H1 (cell line): ENCODE measurements around the gene LMBR1. TPM values are rescaled to one million over a fixed set of nuclear protein-coding genes. Genes with fewer than 3 reads are reported as not detected.

Experiments
- ASH2L ChIP-seq: fragments of 200-600, 300-600 bp; sonication (generic); IDR thresholded peaks from one replicate; pipeline ENCODE4 v1.7.1; 2017; ENCODE audit warnings: low read length
- BRCA1 ChIP-seq: IDR thresholded peaks from 2 replicates; pipeline ENCODE4 v1.6.1; 2012; ENCODE audit warnings: low read depth, low read length, improper control_type of control experiment
- CREB1 ChIP-seq: IDR thresholded peaks from 2 replicates; pipeline ENCODE4 v1.6.1; 2012; ENCODE audit warnings: inconsistent platforms
- CTCF ChIP-seq, 3 experiments: IDR thresholded peaks; 1 replicate in 2 of 3; 2 replicates in 1 of 3; pipeline versions ENCODE4 v1.5.1 to v1.6.1; 2011; ENCODE audit warnings: low read length in 3 of 3, mild to moderate bottlenecking in 3 of 3, inconsistent platforms in 2 of 3, low read depth in 1 of 3, moderate library complexity in 1 of 3; ENCODE audit not compliant: insufficient read depth in 1 of 3; ENCODE audit errors: control extremely low read depth in 1 of 3
- KDM4A ChIP-seq: IDR thresholded peaks from one replicate; pipeline ENCODE4 v1.7.1; 2012; ENCODE audit warnings: low read depth, mild to moderate bottlenecking, moderate library complexity, low read length, inconsistent platforms; ENCODE audit not compliant: severe bottlenecking
- MAFK ChIP-seq: IDR thresholded peaks from 2 replicates; pipeline ENCODE4 v1.6.1; 2012; ENCODE audit warnings: low read depth, mild to moderate bottlenecking, improper control_type of control experiment, low read length
- POLR2AphosphoS5 ChIP-seq: IDR thresholded peaks from 2 replicates; pipeline ENCODE4 v1.6.1; 2011; ENCODE audit warnings: low read depth, low read length
- RBBP5 ChIP-seq: IDR thresholded peaks from 2 replicates; pipeline ENCODE4 v1.7.1; 2012; ENCODE audit warnings: low read depth, mild to moderate bottlenecking, inconsistent platforms, low read length, moderate library complexity, borderline replicate concordance
- polyA plus RNA-seq, 7 experiments: library from polyadenylated mRNA; depleted of rRNA in 3 of 7; stranded (reverse) in 5 of 7; unstranded in 2 of 7; fragments of >200 nt in 5 of 7; fragments of 200-250 nt in 2 of 7; gene quantifications; 1 replicate in 5 of 7; 2 replicates in 1 of 7; 4 replicates in 1 of 7; pipeline versions ENCODE4 v1.2.1 to v1.2.3, GENCODE V29; 2011 to 2013; ENCODE audit warnings: missing spikeins in 2 of 7, mixed read lengths in 2 of 7
- total RNA-seq: library from RNA; stranded (reverse); fragmentation: NEBNext Ultra II Directional; extraction: Animal tissue kit (Norgen Biotek cat#: 25700); gene quantifications from 2 replicates; pipeline ENCODE4 v1.2.1, GENCODE V29; 2021
- TF ChIP-seq, protein P1 (sequence below): fragments of 300-600 bp; sonication (generic); IDR thresholded peaks from 2 replicates; pipeline ENCODE4 v1.7.1; 2012; ENCODE audit warnings: low read length, moderate library complexity, mild to moderate bottlenecking, inconsistent platforms; ENCODE audit not compliant: insufficient replicate concordance
- TF ChIP-seq, protein P2 (sequence below): IDR thresholded peaks from 2 replicates; pipeline ENCODE4 v1.6.1; 2012; ENCODE audit warnings: inconsistent platforms

Gene LMBR1
- total and polyA plus RNA-seq, 2 of the 8 experiments (the other 6 are each of a cell fraction or from before 2014, with no cell fraction given), result 15.1 to 70.4 TPM

DNA sequence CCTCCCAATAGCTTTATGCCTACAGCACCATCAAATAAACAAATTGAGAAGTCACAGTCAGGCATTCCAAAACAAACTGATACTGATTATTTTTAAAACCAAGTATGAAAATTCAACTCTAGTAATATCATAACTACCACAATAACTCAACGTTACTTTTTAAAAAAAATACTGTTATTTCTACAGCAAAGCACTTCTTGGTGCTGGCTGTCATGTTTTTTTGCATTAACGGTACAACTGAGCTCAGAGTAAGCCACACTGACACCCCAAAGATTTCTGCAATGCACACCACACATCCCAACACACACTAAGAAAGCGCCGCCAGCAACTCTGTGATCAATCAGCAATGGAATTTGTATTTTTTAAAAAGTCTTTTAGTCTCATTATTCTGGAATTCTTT, 138.8 kb downstream of the LMBR1 start (continued):
- TF ChIP-seq, protein P1, sequence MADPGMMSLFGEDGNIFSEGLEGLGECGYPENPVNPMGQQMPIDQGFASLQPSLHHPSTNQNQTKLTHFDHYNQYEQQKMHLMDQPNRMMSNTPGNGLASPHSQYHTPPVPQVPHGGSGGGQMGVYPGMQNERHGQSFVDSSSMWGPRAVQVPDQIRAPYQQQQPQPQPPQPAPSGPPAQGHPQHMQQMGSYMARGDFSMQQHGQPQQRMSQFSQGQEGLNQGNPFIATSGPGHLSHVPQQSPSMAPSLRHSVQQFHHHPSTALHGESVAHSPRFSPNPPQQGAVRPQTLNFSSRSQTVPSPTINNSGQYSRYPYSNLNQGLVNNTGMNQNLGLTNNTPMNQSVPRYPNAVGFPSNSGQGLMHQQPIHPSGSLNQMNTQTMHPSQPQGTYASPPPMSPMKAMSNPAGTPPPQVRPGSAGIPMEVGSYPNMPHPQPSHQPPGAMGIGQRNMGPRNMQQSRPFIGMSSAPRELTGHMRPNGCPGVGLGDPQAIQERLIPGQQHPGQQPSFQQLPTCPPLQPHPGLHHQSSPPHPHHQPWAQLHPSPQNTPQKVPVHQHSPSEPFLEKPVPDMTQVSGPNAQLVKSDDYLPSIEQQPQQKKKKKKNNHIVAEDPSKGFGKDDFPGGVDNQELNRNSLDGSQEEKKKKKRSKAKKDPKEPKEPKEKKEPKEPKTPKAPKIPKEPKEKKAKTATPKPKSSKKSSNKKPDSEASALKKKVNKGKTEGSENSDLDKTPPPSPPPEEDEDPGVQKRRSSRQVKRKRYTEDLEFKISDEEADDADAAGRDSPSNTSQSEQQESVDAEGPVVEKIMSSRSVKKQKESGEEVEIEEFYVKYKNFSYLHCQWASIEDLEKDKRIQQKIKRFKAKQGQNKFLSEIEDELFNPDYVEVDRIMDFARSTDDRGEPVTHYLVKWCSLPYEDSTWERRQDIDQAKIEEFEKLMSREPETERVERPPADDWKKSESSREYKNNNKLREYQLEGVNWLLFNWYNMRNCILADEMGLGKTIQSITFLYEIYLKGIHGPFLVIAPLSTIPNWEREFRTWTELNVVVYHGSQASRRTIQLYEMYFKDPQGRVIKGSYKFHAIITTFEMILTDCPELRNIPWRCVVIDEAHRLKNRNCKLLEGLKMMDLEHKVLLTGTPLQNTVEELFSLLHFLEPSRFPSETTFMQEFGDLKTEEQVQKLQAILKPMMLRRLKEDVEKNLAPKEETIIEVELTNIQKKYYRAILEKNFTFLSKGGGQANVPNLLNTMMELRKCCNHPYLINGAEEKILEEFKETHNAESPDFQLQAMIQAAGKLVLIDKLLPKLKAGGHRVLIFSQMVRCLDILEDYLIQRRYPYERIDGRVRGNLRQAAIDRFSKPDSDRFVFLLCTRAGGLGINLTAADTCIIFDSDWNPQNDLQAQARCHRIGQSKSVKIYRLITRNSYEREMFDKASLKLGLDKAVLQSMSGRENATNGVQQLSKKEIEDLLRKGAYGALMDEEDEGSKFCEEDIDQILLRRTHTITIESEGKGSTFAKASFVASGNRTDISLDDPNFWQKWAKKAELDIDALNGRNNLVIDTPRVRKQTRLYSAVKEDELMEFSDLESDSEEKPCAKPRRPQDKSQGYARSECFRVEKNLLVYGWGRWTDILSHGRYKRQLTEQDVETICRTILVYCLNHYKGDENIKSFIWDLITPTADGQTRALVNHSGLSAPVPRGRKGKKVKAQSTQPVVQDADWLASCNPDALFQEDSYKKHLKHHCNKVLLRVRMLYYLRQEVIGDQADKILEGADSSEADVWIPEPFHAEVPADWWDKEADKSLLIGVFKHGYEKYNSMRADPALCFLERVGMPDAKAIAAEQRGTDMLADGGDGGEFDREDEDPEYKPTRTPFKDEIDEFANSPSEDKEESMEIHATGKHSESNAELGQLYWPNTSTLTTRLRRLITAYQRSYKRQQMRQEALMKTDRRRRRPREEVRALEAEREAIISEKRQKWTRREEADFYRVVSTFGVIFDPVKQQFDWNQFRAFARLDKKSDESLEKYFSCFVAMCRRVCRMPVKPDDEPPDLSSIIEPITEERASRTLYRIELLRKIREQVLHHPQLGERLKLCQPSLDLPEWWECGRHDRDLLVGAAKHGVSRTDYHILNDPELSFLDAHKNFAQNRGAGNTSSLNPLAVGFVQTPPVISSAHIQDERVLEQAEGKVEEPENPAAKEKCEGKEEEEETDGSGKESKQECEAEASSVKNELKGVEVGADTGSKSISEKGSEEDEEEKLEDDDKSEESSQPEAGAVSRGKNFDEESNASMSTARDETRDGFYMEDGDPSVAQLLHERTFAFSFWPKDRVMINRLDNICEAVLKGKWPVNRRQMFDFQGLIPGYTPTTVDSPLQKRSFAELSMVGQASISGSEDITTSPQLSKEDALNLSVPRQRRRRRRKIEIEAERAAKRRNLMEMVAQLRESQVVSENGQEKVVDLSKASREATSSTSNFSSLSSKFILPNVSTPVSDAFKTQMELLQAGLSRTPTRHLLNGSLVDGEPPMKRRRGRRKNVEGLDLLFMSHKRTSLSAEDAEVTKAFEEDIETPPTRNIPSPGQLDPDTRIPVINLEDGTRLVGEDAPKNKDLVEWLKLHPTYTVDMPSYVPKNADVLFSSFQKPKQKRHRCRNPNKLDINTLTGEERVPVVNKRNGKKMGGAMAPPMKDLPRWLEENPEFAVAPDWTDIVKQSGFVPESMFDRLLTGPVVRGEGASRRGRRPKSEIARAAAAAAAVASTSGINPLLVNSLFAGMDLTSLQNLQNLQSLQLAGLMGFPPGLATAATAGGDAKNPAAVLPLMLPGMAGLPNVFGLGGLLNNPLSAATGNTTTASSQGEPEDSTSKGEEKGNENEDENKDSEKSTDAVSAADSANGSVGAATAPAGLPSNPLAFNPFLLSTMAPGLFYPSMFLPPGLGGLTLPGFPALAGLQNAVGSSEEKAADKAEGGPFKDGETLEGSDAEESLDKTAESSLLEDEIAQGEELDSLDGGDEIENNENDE, result no peak
- TF ChIP-seq RBBP5 (no peak), ASH2L (no peak), KDM4A (no peak), CREB1 (no peak), MAFK (no peak), POLR2AphosphoS5 (no peak), BRCA1 (no peak), CTCF (IDR thresholded peaks at IDR 0.05; ENCODE audit: control extremely low read depth in 1 of 3, insufficient read depth in 1 of 3, low read depth in 1 of 3, low read length in 3 of 3) (no peak)
- TF ChIP-seq, protein P2, sequence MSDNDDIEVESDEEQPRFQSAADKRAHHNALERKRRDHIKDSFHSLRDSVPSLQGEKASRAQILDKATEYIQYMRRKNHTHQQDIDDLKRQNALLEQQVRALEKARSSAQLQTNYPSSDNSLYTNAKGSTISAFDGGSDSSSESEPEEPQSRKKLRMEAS, result no peak
